Stimulated activated CD4-positive, alpha-beta T cell treated with anti-CD3 and anti-CD28 coated beads, Interleukin-15, amount 100 ng/mL, for 1 hour (primary cell): Measurements from ENCODE around the gene MAP4K2.
A peak's percentile ranks its signal among the peaks of the same experiment; 100 is the strongest.

Source experiments
- DNase-seq, 2 donors: peaks; one replicate each; pipeline ENCODE4 v3.0.0-alpha.2; 2020; ENCODE audit warnings: low read depth in 1 of 2, low spot score in 1 of 2

The MAP4K2 gene

DNA sequence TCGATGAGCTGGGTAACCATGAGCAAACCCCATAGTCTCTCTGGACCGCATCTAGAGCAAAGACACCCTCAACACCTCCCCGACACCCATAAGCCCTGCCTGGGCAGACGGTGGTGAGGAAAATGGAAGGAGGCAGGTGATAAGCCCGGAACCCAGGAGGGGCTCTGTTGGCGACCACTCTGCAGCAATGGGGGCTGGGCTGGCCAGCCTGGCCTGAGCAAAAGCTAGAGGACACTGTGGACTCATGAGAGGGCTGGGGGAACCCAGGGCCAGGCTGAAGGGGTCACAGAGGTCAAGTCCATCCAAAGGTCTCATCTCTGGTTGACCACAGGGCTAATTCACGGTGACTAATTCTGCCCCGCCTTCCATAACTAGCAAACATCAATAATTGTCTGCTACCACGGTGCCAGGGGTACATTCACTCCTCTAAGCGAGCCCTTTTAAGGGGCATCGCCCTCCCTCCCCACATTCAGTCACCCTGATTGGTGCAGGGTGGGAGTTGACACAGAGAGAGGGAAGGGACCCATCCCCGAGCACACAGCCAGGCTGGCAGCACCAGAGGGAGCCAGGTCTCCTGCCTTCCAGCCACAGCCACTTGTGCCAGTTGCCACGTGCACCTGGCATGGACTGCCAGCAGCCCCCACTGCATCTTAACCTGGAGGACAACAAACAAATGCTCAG lies 47.2 kb downstream of the MAP4K2 start:
- DNase-seq: no peak

DNA sequence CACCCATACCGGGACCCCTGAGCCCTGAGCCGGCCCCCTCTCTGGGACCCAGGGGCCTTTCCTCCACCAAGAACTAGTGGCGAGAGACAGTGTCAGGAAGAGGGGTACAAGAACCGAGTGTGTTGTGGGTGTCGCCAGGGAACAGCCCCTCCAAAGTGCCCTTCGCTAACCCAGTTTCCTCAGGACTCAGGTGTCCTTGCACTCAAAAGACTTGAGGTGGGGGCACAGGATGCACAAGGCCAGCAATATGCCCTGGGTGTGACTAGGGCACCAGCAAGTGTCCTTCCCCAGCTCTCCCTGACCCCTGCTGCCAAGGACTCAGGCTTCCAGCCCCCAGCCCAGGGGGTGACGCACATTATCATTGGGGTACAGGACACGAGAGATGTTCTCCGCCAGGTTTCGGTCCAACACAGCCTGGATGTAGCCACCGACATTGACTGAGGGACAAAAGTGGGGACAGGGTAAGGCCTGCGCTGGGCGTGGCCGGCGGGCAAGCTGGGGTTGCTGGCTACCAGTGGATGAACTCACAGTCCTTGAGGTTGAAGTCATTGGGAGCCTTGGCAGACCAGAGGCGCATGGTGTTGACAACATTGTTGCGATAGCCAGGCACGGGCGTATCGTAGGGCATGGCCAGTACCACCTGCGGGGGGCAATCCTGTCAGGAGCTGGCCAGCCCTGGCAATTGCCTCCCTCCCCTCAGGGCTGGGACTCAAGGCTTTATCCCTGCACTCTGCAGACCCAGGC lies 47.9 kb downstream of the MAP4K2 start:
- DNase-seq: no peak

GRCh38 chr11:64754124-64754918 lies 48.7 kb downstream of the MAP4K2 start:
- DNase-seq: no peak

DNA sequence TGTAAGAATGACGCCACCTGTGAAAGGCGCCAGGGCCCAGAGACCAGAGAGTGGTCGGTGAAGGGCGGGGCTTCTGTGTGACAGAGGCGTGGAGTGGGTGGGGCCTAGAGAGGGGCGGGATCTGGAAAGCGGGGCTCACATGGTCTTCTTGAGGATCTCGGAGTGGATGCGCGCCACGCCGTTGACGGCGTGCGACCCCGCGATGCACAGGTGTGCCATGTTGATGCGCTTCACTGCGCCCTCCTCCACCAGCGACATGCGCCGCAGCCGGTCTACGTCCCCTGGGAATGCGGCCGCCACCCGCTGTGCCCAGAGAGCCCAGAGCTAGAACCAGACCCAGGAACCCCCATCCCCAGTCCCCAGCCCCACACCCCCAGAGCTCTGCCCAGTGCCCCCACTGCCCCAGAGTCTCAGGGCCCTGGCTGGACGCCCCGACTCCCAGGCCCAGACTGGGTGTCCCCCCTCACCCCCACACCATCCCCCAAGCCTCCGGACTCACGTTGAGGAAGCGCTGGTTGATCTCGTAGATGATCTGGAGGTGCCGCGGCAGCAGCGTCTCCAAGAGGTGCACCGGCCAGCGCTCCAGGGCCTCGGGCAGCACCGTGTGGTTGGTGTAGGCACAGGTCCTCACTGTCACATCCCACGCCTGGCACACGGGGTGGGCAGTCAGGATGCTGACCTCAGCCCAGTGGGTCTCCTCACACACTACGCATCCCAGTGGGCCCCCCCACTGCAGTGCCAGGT lies 49.5 kb downstream of the MAP4K2 start:
- DNase-seq: no peak

GRCh38 chr11:64753019-64753379 lies 50.0 kb downstream of the MAP4K2 start:
- no peak for DNase-seq

DNA sequence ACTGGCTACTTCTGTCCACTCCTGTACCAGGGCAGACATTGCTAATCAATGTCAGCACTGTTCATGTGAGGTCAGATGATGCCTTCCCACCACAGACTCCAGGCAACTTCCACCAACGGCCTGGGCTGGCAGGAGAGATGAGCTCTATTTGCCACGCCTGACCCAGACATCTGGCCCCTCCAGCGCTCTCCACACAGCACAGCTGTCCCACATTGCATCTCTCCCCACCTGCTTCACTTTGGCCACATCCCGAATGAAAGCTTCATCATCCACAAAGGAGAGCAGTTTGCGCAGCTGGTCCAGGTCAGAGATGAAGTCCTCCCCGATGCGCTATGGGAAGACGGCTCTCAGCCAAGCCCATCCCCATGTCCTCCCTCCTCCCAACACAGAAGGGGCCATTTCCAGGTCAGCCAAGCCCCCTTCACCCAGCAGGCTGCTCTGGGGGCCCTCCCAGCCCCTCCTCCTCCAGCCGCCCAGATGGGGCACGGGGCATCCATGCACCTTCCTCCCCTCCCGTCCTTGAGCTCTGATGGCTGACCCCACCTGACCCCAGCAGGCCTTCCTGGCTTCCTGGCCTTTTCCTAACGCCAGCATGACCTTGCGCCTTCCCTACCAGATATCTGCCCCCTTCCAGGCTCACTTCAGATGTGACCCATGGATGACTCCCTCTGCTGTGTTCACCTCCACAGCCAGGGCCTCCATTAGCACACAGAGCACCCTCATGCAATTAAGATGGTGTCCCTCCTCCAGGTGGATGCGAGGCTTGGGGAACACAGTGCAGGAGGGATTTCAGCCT lies 50.6 kb downstream of the MAP4K2 start:
- no peak for DNase-seq

GRCh38 chr11:64751580-64751979 lies 51.4 kb downstream of the MAP4K2 start:
- no peak for DNase-seq

- no peak for DNase-seq
Measured at GRCh38 chr11:64751136-64751535, 51.9 kb downstream of the MAP4K2 start.

- no peak for DNase-seq
Measured at GRCh38 chr11:64750361-64751054, 52.5 kb downstream of the MAP4K2 start.

- no peak for DNase-seq
Measured at GRCh38 chr11:64747961-64748665, 54.9 kb downstream of the MAP4K2 start.

- no peak for DNase-seq
Measured at GRCh38 chr11:64746486-64746885, 56.5 kb downstream of the MAP4K2 start.

- peak; percentile 45 to 53 for DNase-seq
Measured at GRCh38 chr11:64745521-64746328, 57.3 kb downstream of the MAP4K2 start.

GRCh38 chr11:64745189-64745520 lies 57.9 kb downstream of the MAP4K2 start:
- DNase-seq: peak; percentile 36 to 76

GRCh38 chr11:64744544-64745188 lies 58.3 kb downstream of the MAP4K2 start:
- DNase-seq: no peak

DNA sequence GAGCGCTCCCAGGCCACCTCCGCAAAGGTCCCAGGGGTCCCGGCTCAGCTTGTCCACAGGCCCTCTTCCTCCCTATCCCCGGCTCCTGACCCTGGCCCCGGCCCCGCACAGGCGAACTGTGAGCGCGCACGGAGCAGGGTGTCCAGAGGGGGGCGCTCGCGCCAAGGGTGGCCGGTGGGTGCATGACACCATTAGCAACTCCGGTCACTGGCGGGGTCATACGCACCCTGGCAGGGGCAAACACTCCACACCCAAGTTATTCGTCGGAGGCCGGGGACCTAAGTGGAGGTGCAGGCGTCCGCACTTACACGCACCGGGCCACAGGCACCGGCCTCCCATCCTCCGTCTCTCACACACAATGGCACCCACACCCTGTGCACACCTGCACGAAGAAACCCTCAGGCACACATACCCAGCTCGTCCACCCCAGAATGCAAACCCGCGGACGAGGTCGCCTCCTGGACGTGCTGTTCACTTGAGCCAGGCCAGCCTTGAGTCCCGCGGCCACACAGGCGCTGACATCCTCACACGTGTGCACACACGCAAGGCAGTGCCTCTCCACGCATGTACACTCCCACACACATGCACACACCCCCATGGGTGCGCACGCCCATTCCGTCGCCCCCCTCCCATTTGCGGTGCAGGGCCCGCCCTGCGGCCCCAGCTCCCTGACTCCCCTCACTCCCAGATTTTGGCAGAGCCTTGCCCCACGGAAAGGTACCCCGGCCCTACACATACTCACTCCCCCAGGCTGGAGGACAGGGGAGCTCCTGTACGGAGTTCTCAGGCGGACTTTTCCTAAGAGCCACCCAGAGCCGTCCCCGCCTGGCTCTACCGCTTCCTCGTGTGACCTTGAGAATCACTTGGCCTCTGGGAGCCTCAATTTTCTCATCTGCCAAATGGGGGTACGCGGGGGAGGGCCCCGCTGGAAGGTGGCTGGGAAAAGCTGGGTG lies 59.1 kb downstream of the MAP4K2 start, which contains the start of gene RASGRP2:
RASGRP2 (minus strand) TSS at position 552 of the 953 bp plus-strand sequence. CDS start 1,276 bp downstream, outside the sequence.
- DNase-seq: peak; percentile 68 to 76

DNA sequence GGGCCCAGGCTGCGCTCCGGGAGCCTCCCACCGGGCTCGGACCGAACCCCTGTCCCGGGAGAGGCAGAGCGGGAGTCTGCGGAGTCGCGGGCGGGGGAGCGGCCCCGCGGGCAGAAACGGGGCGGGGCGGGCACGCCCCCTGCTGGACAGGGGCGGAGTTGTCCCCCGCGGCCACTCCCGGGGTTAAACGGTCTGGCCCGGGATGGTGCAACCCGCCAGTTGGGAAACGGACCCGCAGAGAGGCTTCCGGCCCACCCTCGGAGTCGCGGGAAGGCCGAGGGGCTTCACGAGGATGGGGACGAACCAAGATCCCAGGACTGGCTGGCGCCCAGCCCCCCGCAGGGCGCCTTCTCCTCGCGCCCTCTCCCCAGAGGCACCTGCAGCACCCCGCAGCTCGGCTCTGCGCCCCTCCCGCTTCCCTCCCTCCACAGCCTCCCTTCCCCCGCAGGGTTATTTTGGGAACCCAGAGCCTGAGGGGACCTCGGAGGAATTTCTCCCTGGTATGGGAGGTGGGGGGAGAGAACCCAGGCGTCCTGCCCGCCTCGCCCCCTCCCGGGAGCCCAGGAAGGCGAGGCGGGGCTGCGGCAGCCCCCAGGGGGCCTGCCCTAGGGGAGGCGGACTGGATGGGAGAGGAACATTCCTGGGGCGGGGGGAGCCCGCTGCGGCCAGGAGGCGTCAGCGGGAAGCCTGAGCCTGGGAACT lies 60.0 kb downstream of the MAP4K2 start:
- peak; percentile 64 to 71 for DNase-seq
